Natural killer cell treated with Interleukin-12 subunit alpha and Interleukin-12 subunit beta and Interleukin-15 and Interleukin-18, amount 100 ng/mL, for 72 hours (primary cell): ENCODE results near the gene MUC5B. TPM values are rescaled to one million over a fixed set of nuclear protein-coding genes. Genes with fewer than 3 reads are reported as not detected.

ENCODE experiments used
- ATAC-seq, 2 donors: fragments of 150-1000 bp; cut with Tn5 transposase in 1 of 2; sonication (Bioruptor Pico), chemical (Tn5 transposase) in 1 of 2; 2 replicates each; pipeline ENCODE4 v1.10.0; 2021
- DNase-seq: peaks from one replicate; pipeline ENCODE4 v3.0.0; 2022; ENCODE audit warnings: low spot score
- H3K27ac Mint-ChIP-seq, 2 donors: 1 replicate in 1 of 2; 2 replicates in 1 of 2; pipeline ENCODE4 v1.8.0; 2022; ENCODE audit warnings: mixed read lengths in 2 of 2, mild to moderate bottlenecking in 1 of 2, moderate library complexity in 1 of 2
- H3K27me3 Mint-ChIP-seq, 2 donors: 1 replicate in 1 of 2; 2 replicates in 1 of 2; pipeline ENCODE4 v1.8.0; 2022; ENCODE audit warnings: mixed read lengths in 2 of 2
- H3K36me3 Mint-ChIP-seq: one replicate; pipeline ENCODE4 v1.8.0; 2022; ENCODE audit warnings: mixed read lengths
- H3K4me1 Mint-ChIP-seq, 2 donors: 1 replicate in 1 of 2; 2 replicates in 1 of 2; pipeline ENCODE4 v1.8.0; 2022; ENCODE audit warnings: low read depth in 2 of 2, mixed read lengths in 2 of 2, mild to moderate bottlenecking in 1 of 2
- H3K4me3 Mint-ChIP-seq: one replicate; pipeline ENCODE4 v1.8.0; 2022; ENCODE audit warnings: mixed read lengths
- H3K9me3 Mint-ChIP-seq: 2 replicates; pipeline ENCODE4 v1.8.0; 2022; ENCODE audit warnings: mixed read lengths
- total RNA-seq, 2 donors: library from RNA; stranded (reverse); gene quantifications; one replicate each; pipeline ENCODE4 v1.2.3, GENCODE V29; 2022

Gene MUC5B
- total RNA-seq, 2 donors from 2014 or later, result not detected

- Mint-ChIP-seq H3K4me3 (no peak overlapping the region), H3K9me3 (no peaks in the 10 kb centered on the region), H3K27me3 (peaks cover 0 to 6% of the 10 kb centered on the region in 2 donors), H3K4me1 (no peaks in the 10 kb centered on the region), H3K36me3 (no peaks in the 10 kb centered on the region), H3K27ac (no peak overlapping the region)
- ATAC-seq, result no peak
- DNase-seq, result no peak
Observed at GRCh38 chr11:1218788-1219445, 3.9 kb upstream of the MUC5B start.

GRCh38 chr11:1219446-1219833 lies 3.4 kb upstream of the MUC5B start:
- Mint-ChIP-seq H3K36me3 (no peaks in the 10 kb centered on the region), H3K27ac (no peak overlapping the region), H3K4me1 (no peaks in the 10 kb centered on the region), H3K4me3 (no peak overlapping the region), H3K9me3 (no peaks in the 10 kb centered on the region), H3K27me3 (peaks cover 2 to 3% of the 10 kb centered on the region in 2 donors)
- DNase-seq (peak; percentile 32), ATAC-seq (no peak)

- DNase-seq (peak; percentile 48), ATAC-seq (no peak)
- no peak overlapping the region for H3K4me3 Mint-ChIP-seq
- peaks cover 0 to 2% of the 10 kb centered on the region in 2 donors for H3K27me3 Mint-ChIP-seq
- no peaks in the 10 kb centered on the region for H3K9me3 Mint-ChIP-seq
- H3K4me1 Mint-ChIP-seq, result no peaks in the 10 kb centered on the region
- H3K36me3 Mint-ChIP-seq, result no peaks in the 10 kb centered on the region
- no peak overlapping the region for H3K27ac Mint-ChIP-seq
Observed at GRCh38 chr11:1219834-1220815, 2.7 kb upstream of the MUC5B start.

- DNase-seq (peak; percentile 42), ATAC-seq (no peak)
- Mint-ChIP-seq H3K9me3 (no peaks in the 10 kb centered on the region), H3K36me3 (no peaks in the 10 kb centered on the region), H3K27ac (no peak overlapping the region), H3K27me3 (peaks cover 0 to 2% of the 10 kb centered on the region in 2 donors), H3K4me1 (no peaks in the 10 kb centered on the region), H3K4me3 (no peak overlapping the region)
Observed at GRCh38 chr11:1220941-1221721, 1.7 kb upstream of the MUC5B start.

- no peak for ATAC-seq
Observed at GRCh38 chr11:1221848-1222311, 986 bp upstream of the MUC5B start.

GRCh38 chr11:1223346-1224110 lies 662 bp downstream of the MUC5B start:
- Mint-ChIP-seq H3K4me1 (no peaks in the 10 kb centered on the region), H3K27ac (no peak overlapping the region), H3K36me3 (no peaks in the 10 kb centered on the region), H3K27me3 (peaks cover 0 to 2% of the 10 kb centered on the region in 2 donors), H3K9me3 (no peaks in the 10 kb centered on the region), H3K4me3 (no peak overlapping the region)
- DNase-seq, result peak; percentile 53
- ATAC-seq, result no peak

More at GRCh38 chr11:1221848-1222311, 986 bp upstream of the MUC5B start:
- Mint-ChIP-seq H3K4me1 (no peaks in the 10 kb centered on the region), H3K9me3 (no peaks in the 10 kb centered on the region), H3K27me3 (peaks cover 0 to 2% of the 10 kb centered on the region in 2 donors), H3K4me3 (no peak overlapping the region), H3K36me3 (no peaks in the 10 kb centered on the region), H3K27ac (no peak overlapping the region)
- DNase-seq, result peak; percentile 54

- no peaks in the 10 kb centered on the region for H3K9me3 Mint-ChIP-seq
- peaks cover 0 to 2% of the 10 kb centered on the region in 2 donors for H3K27me3 Mint-ChIP-seq
- no peak overlapping the region for H3K27ac Mint-ChIP-seq
- H3K4me3 Mint-ChIP-seq, result no peak overlapping the region
- no peaks in the 10 kb centered on the region for H3K4me1 Mint-ChIP-seq
- ATAC-seq, result no peak
- DNase-seq, result peak; percentile 58
- no peaks in the 10 kb centered on the region for H3K36me3 Mint-ChIP-seq
Observed at GRCh38 chr11:1224111-1224490, 1.2 kb downstream of the MUC5B start.

GRCh38 chr11:1224491-1225385 lies 1.9 kb downstream of the MUC5B start:
- Mint-ChIP-seq H3K36me3 (no peaks in the 10 kb centered on the region), H3K4me1 (no peaks in the 10 kb centered on the region), H3K4me3 (no peak overlapping the region), H3K9me3 (no peaks in the 10 kb centered on the region), H3K27ac (no peak overlapping the region), H3K27me3 (peaks cover 0 to 2% of the 10 kb centered on the region in 2 donors)
- ATAC-seq, result no peak
- peak; percentile 57 for DNase-seq

- H3K4me3 Mint-ChIP-seq, result no peak overlapping the region
- DNase-seq (peak; percentile 57), ATAC-seq (no peak)
- peaks cover 0 to 2% of the 10 kb centered on the region in 2 donors for H3K27me3 Mint-ChIP-seq
- no peak overlapping the region for H3K27ac Mint-ChIP-seq
- H3K36me3 Mint-ChIP-seq, result no peaks in the 10 kb centered on the region
- H3K9me3 Mint-ChIP-seq, result no peaks in the 10 kb centered on the region
- no peaks in the 10 kb centered on the region for H3K4me1 Mint-ChIP-seq
Observed at GRCh38 chr11:1225386-1226225, 2.7 kb downstream of the MUC5B start.

GRCh38 chr11:1226226-1226985 lies 3.5 kb downstream of the MUC5B start:
- no peak for ATAC-seq
- Mint-ChIP-seq H3K4me1 (no peaks in the 10 kb centered on the region), H3K27ac (no peak overlapping the region), H3K4me3 (no peak overlapping the region), H3K36me3 (no peaks in the 10 kb centered on the region), H3K9me3 (no peaks in the 10 kb centered on the region), H3K27me3 (peaks cover 0 to 2% of the 10 kb centered on the region in 2 donors)
- DNase-seq, result peak; percentile 54

GRCh38 chr11:1226986-1227550 lies 4.2 kb downstream of the MUC5B start:
- no peak for ATAC-seq
- Mint-ChIP-seq H3K4me1 (no peaks in the 10 kb centered on the region), H3K4me3 (no peak overlapping the region), H3K27ac (no peak overlapping the region), H3K27me3 (peaks cover 0 to 2% of the 10 kb centered on the region in 2 donors), H3K36me3 (no peaks in the 10 kb centered on the region), H3K9me3 (no peaks in the 10 kb centered on the region)
- peak; percentile 53 for DNase-seq
